ENCODE measurements around the gene MGAT5B.
"Not testable (repeated sequence)": the region's sequence is repeated elsewhere in the genome, so short reads cannot be mapped to it uniquely, and the experiment has no call there.

MGAT5B gene, protein sequence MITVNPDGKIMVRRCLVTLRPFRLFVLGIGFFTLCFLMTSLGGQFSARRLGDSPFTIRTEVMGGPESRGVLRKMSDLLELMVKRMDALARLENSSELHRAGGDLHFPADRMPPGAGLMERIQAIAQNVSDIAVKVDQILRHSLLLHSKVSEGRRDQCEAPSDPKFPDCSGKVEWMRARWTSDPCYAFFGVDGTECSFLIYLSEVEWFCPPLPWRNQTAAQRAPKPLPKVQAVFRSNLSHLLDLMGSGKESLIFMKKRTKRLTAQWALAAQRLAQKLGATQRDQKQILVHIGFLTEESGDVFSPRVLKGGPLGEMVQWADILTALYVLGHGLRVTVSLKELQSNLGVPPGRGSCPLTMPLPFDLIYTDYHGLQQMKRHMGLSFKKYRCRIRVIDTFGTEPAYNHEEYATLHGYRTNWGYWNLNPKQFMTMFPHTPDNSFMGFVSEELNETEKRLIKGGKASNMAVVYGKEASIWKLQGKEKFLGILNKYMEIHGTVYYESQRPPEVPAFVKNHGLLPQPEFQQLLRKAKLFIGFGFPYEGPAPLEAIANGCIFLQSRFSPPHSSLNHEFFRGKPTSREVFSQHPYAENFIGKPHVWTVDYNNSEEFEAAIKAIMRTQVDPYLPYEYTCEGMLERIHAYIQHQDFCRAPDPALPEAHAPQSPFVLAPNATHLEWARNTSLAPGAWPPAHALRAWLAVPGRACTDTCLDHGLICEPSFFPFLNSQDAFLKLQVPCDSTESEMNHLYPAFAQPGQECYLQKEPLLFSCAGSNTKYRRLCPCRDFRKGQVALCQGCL

DNA sequence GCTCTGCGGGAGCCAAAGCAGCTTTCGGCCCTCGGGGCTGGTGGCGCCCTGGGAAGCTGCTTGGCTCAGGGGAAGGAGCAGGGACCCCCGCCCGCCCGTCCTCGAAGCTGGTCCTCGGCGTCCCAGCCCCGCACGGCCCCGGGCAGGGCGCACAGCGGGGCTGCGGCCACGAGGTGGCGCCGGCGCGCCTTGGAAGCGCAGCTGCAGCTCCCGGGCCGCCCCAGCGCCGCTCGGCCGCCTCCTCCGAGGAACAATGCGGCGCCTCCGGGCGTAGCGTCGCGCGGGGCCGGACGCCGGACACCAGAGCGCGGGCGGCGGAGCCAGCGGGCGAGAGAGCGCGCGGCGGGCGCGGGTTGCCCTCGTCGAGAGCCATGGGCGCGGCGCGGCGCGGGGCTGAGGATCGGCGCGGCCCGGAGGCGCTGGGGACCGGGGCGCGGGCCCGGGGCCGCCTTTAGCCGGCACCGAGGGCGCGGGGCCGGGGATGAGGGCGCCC lies at the start of gene MGAT5B:
Gene MGAT5B, plus strand, starts transcription at position 229 of the 493 bp plus-strand sequence. CDS start 626 bp downstream, outside the sequence.
- DNase-seq, result no peak

DNA sequence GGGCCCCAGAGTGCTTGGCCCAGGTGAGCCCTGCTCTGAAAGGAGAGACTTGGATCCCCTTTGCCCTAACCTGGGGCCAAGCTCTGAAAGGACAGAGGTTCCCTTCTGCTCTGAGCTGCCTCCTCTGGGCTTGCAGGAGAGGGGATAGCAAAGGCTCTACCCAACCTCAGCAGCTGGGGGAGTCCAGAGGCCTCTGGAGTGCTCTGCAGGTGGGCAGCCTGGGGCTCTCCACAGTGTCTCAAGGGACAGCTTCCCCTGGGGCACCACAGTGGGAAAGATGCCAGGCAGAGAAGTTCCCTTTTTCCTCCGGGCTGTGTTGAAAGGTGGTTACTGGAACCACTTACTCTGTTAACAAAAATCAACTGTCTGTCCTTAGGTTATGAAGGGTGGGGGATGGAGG lies 48.2 kb upstream of the MGAT5B start:
- peak; percentile 91 for DNase-seq

DNA sequence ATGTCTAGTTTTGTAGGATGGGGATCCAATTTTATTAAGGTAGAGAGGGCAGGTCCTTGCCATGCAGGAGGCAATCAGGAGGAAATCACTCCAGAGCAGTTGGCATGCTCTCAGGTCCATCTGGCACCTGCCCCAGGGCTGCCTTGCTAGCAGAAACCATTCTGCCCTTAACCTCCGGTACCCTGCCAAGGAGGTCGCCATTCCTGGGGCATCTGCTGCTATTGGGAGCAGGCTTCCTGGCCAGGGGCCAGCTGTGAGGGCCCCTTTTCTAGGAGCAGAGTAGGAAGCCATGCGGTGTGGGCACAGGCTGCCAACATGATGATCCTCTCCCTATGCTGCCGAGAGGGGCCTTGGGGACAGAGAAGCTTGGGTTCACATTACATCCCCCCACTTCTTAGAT lies 47.6 kb upstream of the MGAT5B start:
- DNase-seq, result peak; percentile 82

DNA sequence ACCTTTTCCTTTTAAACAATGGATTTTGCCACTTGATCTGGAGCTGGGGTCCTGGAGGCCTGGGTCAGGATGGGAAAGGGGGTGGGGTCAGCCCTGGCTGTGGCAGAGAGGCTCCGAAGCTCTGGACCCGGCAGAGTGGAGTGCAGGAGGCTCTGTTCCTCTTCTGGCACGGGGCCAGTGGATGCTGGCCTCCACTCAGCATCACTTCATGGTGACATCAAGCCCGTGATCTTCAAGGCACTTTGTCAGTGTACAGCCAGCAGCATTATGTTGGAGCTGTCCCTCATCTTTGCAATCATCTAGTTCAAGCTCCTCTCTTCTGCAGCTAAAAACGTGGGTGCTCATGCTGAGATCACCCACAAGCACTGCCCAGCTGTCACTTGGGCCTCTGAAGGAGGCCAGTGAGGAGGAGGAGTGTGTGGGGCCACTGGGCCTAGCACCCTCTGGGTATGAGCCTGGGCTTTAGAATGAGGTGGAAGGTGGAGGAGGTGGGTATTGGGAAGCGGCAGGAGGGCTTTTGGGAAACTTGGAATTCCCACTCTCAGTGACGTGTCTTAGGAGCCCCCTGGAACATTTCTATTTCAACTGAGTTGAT lies 45.9 kb upstream of the MGAT5B start:
- DNase-seq, result no peak

DNA sequence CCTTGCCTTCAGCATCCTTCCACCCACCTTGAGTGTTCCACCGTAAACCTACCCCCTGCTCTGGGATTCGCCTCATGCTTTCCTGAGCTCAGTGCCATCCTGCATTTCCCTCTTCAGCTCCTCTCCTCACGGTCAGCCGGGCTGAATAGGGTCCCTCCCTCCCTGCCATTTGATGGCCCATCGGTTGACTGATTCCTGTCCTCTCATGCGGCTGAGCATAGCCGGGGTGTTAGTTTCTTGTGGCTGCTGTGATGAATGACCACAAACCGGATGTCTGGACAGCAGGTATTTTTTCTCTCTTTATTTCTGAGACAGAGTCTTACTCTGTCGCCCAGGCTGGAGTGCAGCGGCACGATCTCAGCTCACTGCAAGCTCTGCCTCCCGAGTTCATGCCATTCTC lies 44.1 kb upstream of the MGAT5B start:
- no peak for DNase-seq

DNA sequence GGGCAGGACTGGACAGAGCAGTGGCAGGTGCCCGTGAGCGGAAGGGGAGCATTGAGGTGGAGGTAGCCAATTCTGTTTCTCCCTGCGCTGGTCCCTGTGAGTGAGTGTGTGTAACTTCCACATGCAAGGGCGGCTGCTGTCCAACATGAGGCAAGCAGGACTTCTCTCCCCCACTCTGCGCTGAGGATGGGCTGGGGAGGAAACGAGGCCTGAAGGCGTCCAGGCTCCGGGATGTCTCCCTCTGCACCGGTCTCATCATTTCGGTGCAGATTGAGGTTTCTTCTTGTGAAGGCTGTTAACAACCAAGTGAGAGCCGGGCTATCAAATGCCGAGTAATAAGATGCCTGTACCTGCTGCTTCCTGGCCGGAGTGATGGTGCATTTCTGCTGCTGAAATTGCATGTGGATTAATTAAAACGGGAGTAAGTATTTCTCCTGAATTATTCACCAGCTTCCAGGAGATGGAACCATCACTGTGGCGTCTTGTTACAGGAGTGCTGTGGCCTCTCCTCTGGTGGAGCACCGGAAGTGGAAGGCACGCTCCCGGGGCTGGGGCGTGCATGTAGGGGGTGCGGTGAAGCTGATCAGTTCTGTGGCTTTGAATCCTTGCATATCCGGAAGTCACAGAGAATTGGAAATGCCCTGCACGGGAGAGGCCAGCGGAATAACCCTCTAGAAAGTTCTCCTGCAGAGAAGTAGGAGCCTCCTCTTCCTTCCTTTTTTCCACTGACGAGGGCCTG lies 41.7 kb upstream of the MGAT5B start:
- DNase-seq, result no peak

DNA sequence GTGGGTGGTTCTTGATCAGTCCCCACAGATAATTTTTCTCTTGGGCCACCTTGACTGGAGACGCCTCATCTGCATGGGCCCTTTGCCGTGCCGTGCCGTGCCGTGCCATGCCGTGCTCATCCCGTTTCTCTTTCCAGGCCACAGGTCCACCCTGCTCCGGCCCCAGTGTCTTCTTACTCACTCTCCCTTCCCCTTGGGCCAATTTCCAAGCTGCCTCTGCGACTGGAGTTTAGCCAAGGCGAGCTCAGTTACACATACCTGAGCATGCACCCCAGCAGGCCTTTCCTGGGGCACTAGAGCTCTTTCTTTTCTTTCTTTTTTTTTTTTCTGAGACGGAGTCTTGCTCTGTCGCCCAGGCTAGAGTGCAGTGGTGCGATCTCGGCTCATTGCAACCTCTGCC lies 40.5 kb upstream of the MGAT5B start:
- DNase-seq, result no peak

DNA sequence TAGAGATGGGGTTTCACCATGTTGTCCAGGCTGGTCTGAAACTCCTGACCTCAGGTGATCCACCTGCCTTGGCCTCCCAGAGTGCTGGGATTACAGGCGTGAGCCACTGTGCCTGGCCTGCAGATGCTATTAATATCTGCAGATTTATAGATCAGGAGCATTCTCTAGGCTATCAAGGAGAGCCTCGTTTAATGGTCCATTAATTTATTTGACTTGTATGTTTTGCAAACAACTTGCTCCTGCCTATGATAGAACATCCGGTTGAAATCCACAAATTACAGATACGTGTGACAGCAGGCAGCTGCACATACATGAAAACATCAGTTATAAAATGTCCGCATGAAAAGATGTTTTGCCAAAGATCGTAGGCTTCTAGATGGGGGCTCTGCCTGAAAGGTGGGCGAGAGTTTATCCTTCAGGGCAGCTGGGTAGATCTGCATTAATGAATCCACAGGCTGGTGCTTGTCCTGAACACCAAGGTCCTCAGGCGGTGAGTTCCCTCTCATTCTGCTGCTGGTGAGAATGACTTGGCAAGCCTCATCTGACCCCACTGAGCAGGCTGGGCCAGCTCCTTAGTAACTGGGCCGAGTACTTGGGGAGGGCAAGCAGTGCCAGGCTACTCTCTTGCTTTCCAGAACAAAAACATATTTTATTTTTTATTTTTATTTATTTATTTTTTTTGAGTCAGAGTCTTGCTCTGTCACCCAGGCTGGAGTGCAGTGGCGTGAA lies 37.1 kb upstream of the MGAT5B start:
- no peak for DNase-seq

DNA sequence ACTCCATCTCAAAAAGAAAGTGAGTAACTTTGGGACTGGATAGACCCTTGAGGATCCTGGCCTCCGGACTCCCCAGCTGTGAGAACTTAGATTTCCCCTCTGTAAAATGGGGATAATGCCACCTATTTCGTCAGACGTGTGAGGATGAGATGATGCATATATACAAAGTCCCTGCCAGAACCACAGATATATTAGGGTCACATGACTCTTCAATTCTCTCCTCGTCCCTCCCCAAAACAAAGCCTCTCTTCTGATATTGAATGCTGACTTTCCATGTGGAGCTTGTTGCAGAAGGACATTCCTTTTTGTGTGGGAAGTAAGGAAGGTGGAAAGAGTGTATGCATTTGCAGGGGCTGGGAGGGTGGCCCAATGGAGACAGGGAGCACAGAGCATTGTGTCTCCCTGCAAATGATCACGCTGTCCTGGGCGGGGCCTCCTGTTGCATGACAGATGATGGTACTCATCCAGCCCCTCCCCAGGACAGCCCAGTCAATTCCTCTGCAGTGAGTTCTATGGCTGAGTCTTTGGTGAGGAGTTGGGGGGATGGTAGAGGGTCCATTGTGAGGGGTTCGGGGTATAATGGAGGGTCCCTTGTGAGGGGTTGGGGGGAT lies 35.1 kb upstream of the MGAT5B start:
- DNase-seq, result no peak

DNA sequence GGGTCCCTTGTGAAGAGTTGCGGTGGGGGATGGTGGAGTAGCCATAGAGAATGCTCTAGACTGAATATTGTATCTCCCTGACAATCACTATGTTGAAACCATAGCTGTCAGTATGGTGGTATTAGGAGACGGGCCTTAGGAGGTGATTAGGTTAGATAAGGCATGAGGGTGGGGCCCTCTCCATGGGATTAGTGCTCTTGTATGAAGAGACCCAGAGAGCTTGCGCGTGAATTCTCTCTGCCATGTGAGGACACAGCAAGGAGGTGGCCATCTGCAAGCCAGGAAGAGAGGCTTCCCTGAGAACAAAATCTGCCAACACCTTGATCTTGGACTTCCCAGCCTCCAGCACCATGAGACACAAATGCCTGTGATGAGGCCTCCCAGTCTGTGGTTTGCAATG lies 34.5 kb upstream of the MGAT5B start:
- DNase-seq, result no peak

DNA sequence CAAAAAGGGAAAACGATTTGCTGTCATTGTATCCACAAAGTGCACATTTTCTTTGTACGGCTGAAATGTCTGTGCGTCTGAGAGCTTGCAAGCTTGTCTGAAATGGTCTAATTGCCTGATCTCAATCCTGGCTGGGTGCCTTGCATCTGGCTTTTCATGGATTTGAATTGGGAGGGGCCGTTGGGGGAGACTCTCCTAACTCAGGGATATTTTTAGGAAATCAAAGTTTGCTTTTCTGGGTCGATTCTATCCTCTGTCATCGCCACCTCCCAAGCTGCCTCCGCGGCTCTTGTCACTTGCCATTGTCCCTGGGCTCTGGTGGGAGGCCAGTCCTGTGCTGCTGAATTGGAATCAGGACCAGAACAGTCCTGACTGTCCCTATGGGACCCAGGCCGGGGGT lies 33.3 kb upstream of the MGAT5B start:
- DNase-seq, result no peak

DNA sequence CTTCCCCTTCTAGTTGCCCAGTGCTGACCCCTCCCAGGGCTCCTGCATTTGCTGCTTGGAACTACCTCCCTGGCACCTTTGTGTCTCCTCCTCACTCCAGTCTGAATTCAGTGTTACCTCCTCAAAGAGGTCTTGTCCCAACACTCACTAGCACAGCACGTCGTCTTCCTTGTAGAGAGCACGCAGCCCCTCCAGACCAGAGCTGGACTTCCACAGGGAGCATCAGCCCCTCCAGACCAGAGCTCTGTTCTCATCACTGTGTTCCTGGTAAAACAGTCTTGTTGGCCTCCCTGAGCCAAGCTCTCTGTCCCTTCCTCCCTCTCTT lies 27.8 kb upstream of the MGAT5B start:
- no peak for DNase-seq

DNA sequence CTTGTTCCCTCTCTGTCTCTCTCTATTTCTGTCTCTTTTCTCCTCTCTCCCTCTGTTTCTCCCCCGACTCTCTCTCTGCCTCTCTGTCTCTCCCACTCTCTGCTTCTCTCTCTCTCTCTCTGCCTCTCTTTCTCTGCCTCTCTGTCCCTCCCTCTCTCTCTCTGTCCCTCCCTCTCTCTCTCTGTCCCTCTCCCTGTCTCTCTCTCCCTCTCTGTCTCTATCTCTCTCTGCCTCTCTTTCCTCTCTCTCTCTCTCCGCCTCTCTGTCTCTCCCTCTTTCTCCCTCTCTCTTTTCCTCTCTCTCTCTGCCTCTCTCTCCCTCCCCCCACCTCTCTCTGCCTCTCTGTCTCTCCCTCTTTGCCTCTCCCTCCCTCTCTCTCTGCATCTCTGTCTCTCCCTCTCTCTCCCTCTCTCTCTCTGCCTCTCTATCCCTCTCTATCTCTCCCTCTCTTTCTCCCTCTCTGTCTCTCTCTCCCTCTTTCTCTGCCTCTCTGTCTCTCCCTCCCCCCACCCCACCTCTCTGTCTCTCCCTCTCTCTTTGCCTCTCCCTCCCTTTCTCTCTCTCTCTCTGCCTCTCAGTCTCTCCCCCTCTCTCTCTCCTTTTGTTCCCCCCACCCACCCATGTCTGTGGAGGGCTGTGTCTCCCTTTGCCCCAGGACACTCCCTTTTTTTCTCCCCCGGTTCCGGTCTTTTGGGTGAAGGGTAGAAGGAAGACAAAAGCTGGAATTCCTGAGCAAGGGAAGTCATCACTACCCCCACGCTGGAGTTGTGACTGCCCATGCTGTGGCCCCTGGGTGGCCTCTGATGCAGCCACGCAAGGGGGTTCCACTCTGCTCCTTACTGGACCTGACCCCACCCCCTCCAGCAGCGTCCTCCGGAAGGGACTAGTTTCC lies 27.1 kb upstream of the MGAT5B start:
- DNase-seq, result no peak

DNA sequence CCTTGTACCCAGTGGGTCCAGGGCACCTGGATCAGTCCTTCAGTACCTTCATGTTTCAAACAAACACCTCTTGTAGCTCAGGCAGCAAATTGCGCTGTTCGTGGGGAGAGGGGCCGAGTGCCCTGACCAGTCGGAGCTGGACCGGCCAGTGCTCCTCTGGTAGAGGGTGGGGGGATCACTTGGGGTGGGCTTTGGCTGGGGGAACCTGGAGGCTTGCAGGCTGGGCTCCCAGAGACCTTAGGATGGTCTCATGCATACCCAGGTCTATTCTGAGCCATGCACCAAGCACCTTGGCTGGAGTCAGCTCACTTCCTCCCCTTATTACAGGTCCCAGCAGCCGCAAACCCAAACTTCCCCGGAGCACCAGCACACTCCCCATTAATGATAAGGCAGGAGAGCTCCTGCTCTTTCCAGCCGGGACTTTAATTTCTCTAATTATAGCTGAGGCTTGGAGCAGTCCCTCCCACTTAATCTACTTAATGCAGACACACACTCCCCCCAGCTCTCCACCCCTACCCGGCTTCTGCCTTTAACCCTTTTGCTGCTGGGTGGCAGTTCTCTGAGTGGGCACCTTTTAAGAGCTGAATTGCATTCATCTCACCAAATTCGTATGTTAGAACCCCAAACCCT lies 26.3 kb upstream of the MGAT5B start:
- no peak for DNase-seq

DNA sequence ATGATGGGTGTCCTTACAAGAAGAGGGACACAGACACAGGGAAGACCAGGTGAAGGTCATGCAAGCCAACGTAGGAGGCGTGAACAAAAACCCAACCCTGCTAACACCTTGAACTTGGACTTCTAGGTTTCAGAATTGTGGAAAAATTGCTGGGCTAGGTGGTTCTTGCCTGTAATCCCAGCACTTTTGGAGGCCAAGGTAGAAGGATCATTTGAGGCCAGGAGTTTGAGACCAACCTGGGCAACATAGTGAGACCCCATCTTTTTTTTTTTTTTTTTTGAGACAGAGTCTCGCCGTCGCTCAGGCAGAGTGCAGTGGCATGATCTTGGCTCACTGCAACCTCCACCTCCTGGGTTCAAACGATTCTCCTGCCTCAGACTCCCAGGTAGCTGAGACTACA lies 25.1 kb upstream of the MGAT5B start:
- DNase-seq, result not testable (repeated sequence)

DNA sequence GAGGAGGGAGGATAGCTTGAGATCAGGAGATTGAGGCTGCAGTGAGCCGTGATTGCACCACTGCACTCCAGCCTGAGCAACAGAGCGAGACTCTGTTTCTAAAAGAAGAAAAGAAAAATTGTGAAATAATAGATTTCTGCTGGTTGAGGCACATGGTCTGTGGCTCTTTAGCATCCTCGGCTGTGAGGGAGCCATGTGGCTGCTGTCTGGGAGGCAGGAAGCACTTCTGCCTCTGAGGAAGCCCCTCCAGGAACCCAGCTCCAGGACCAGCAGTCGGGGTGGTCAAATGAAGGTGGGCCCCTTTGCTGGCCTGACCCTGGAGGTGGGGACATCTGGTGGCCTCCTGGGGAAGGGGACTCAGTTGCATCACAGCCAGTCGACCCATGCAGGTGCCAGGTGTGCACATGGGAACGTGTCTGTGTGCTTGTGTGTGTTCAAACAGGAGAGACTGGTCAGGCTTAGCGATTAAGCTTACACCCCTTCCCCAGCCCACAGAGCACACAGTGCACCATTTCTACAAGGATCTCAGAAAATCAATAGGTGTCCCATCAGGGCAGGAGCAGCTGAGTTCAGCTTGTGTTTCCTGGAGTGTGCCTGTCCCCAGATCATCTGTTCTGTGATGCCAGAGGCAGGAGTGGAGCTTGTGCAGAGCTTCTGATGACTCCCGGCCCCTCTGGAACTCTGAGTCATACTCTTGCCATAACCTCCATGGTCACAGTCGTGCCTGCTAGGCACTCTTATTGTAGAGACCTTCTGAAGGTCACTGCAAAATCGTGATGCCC lies 24.3 kb upstream of the MGAT5B start:
- no peak for DNase-seq

DNA sequence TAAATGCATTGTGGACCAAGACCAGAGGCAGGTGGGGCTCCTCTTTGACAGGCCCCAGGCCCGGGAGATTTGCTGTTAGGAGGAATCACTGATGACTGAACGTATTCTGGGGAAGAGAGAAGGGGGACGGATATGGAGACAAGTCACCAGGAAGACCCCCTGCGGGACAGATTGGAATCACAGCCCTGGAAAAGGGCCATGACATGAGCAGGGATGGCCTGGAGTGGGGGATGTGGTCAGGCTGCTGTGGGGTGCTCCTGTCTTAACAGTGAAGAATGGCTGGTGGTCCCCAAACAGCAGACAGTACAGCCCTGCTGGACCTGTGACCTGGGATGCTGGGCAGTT lies 23.7 kb upstream of the MGAT5B start:
- DNase-seq, result no peak

DNA sequence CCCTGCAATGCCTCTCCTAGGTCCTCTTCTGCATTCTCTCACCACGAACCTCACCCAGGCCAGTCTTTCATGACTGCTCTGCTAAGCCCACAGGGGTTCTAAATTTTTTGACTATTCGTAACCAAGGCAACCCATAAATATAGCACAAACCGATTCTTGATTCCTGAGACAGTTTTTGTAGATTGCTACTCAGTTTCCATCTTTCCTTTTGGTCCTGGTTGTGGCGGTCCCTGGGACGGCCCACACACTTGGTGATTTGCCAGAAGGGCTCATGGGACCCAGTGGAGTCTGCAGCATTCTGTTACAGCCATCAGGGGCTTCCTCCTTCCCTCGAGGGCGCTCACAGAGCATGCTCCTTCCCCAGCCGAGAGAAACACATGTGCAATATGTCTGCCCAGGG lies 23.4 kb upstream of the MGAT5B start:
- no peak for DNase-seq

DNA sequence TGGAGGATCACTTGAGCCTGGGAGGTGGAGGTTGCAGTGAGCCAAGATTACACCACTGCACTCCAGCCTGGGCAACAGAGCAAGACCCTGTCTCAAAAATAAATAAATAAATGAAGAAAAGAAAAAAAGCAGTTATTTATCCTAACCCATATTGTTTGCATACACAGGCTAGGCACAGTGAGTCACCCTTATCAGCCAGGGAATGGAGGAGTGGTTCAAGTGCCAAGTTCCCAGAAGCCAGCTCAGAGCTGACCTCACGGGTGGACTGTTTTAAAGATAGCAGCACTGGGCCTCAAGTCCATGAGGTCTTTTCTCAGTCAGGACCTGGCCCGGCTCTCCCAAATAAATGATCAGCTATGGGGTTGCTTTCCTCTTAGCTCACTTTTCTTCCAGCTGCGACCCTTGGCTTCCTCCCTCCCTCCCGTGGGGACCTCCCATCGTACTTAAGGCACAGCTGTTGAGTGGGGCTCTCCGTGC lies 22.6 kb upstream of the MGAT5B start:
- no peak for DNase-seq

DNA sequence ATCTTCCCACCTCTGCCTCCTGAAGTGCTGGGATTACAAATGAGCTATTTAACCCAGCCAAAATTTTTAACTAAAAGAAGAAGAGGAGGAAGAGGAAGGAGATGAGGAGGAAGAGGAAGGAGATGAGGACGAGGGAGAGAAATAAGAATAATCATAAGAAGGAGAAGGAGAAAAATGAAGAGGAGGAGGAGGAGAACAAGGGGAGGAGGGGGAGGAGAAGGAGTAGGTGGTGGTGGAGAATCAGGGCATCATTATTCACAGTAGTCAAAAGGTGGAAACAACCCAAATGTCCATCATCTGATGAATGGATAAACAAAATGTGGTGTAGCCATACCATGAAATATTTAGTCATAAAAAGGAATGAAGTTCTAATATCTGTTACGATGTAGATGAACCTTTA lies 21.2 kb upstream of the MGAT5B start:
- no peak for DNase-seq
